Measurements from ENCODE around the gene ZNF513. TPM values are rescaled to one million over a fixed set of nuclear protein-coding genes. Genes with fewer than 3 reads are reported as not detected.
A peak's percentile ranks its signal among the peaks of the same experiment; 100 is the strongest.

Gene ZNF513
- total RNA-seq, 1 donor from 2014 or later, result 7.1 TPM

DNA sequence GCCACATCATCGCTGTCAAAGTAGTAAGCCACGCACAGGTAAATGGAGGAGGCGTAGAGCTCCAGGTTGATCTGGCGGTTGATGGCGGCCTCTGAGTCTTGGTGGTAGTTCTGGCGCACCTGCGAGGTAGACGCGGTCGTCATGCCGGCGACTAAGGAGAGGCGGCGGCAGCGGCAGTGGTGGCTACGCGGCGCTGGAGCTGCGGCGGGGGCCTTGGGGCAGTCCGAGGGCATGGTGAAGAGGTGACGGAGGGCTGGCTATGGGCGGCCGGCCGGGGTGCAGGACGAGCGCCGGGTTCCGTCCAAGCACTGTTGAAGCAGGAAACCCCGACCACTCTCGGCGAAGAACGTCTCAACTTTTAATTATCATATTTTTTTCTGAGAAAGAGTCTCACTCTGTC lies 12.7 kb upstream of the ZNF513 start:
- no peaks in the 10 kb centered on the region for H3K36me3 ChIP-seq (ENCODE audit: control insufficient read depth, insufficient read depth, low read length)

DNA sequence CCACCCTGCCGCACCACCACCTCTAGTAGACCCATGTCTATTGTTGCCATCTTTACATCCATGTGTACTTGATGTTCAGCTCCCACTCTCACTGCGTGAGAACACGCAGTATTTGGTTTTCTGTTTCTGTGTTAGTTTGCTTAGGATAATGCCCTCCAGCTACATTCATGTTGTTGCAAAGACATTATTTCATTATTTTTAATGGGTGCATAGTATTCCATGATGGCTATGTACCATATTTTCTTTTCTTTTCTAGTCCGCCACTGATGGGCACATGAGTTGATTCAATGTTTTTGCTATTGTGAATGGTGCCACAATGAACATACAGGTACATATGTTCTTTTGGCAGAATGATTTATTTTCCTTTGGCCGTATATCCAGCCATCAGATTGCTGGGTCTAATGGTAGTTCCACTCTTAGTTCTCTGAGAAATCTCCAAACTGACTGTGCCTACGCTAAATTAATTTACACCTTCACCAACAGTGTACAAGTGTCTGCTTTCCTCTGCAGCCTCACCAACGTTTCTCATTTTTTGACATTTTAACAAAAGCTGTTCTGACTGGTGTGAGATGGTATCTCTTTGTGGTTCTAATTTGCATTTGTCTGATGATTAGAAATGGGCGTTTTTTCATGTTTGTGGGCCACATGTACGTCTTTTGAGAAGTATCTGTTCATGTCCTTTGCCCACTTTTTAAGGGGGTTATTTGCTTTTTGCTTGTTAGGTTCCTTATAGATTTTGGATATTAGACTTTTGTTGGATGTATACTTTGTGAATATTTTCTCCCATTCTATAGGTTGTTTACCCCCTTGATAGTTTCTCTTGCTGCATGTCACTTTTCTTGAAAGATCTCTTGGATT lies 10.5 kb upstream of the ZNF513 start:
- DNase-seq (ENCODE audit: low read depth), result no peak
- Histone ChIP-seq H3K36me3 (ENCODE audit: control insufficient read depth, insufficient read depth, low read length) (no peaks in the 10 kb centered on the region), H3K27me3 (ENCODE audit: control insufficient read depth, insufficient read depth, low read length) (no peaks in the 10 kb centered on the region), H3K4me3 (ENCODE audit: low read depth, low read length) (no peak overlapping the region)
- TF ChIP-seq CTCF (IDR thresholded peaks at IDR 0.05; ENCODE audit: insufficient read depth, low read length, severe bottlenecking), result no peak
- no peak for FAIRE-seq

More for the DNA sequence above, 12.7 kb upstream of the ZNF513 start:
- no peak overlapping the region for H3K4me3 ChIP-seq (ENCODE audit: low read depth, low read length)
- no peak for FAIRE-seq
- no peak for DNase-seq (ENCODE audit: low read depth)
- TF ChIP-seq CTCF (IDR thresholded peaks at IDR 0.05; ENCODE audit: insufficient read depth, low read length, severe bottlenecking), result no peak
- H3K27me3 ChIP-seq (ENCODE audit: control insufficient read depth, insufficient read depth, low read length), result no peaks in the 10 kb centered on the region

GRCh38 chr2:27381577-27382181 lies 1.1 kb upstream of the ZNF513 start:
- DNase-seq (ENCODE audit: low read depth) (no peak), FAIRE-seq (no peak)

DNA sequence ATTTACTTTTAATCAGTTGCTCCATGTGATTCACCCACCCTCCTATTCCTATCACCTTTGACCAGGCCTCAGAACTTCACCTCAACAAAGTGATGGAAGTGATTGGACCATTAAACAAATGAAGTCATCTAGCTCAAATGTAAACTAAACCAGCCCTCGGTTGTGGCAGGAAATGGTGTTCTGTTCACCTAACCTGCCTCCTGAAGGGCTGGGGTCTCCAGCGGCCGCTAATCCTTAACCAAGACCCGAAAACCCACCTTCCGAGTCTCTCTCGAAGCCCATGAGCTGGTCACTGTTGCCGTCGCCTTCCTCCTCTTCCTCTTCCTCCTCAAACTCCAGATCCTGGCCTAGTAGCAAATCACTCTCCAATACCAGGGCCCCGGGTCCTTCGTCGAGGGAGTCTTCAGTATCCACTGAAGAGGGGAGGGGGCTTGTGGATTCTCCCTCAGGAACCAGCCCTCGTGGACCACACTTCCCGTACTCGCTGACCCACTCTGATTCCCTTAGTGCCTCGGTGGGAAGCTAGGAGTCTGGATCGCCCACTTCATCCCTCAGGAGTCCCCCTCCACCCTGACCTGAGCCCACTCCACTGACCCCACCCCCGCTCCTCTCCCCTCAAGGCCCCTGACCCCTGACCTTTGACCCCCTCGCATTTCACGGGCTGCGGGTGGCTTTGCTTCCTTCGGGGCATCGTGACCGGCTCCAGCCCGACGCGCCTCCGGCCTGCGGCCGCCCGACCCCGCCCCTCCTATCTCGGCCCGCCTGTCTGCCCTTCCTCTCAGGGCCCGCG lies 503 bp downstream of the ZNF513 start:
- DNase-seq (ENCODE audit: low read depth) (peak; percentile 57), FAIRE-seq (no peak)
- no peak for TF ChIP-seq CTCF (IDR thresholded peaks at IDR 0.05; ENCODE audit: insufficient read depth, low read length, severe bottlenecking)
- Histone ChIP-seq H3K27me3 (ENCODE audit: control insufficient read depth, insufficient read depth, low read length) (no peaks in the 10 kb centered on the region), H3K36me3 (ENCODE audit: control insufficient read depth, insufficient read depth, low read length) (peaks cover 31% of the 10 kb centered on the region), H3K4me3 (ENCODE audit: low read depth, low read length) (peak overlapping the region; percentile 84)

More at GRCh38 chr2:27381577-27382181, 1.1 kb upstream of the ZNF513 start:
- H3K36me3 ChIP-seq (ENCODE audit: control insufficient read depth, insufficient read depth, low read length), result peaks cover 23% of the 10 kb centered on the region
- TF ChIP-seq CTCF (IDR thresholded peaks at IDR 0.05; ENCODE audit: insufficient read depth, low read length, severe bottlenecking), result no peak
- no peak overlapping the region for H3K4me3 ChIP-seq (ENCODE audit: low read depth, low read length)
- no peaks in the 10 kb centered on the region for H3K27me3 ChIP-seq (ENCODE audit: control insufficient read depth, insufficient read depth, low read length)

DNA sequence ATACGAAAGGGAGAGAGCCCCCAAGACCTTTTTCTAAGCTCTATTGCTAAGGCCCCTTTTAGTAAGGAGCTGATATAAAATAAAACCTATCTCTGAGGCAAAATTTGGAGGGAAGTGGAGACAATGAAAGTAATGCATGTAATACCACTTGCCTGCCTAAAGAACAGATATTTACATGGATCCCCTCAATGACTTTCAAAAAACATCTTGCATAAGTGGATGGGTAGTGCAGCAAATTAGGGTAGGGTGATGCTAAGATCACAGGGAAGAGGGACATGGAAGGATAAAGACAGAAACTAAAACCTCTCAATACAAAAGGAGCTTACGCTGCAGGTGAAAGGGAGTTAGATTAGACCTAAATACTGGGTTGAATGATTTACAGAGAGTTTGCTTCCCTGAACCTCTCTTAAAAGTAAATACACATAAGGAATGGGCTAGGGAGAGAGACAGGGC lies 1.1 kb downstream of the ZNF513 start:
- TF ChIP-seq CTCF (IDR thresholded peaks at IDR 0.05; ENCODE audit: insufficient read depth, low read length, severe bottlenecking), result no peak
- FAIRE-seq (no peak), DNase-seq (ENCODE audit: low read depth) (no peak)
- H3K27me3 ChIP-seq (ENCODE audit: control insufficient read depth, insufficient read depth, low read length), result no peaks in the 10 kb centered on the region
- H3K36me3 ChIP-seq (ENCODE audit: control insufficient read depth, insufficient read depth, low read length), result peaks cover 29% of the 10 kb centered on the region
- peak overlapping the region; percentile 84 for H3K4me3 ChIP-seq (ENCODE audit: low read depth, low read length)
